ENCODE measurements around the gene PRKCH. TPM values are rescaled to one million over a fixed set of nuclear protein-coding genes. Genes with fewer than 3 reads are reported as not detected.

The PRKCH gene
- total and polyA plus RNA-seq, 10 of the 15 experiments (the other 5 are each of a cell fraction or from before 2014, with no cell fraction given): 10.7 to 140 (median 33.2) TPM

DNA sequence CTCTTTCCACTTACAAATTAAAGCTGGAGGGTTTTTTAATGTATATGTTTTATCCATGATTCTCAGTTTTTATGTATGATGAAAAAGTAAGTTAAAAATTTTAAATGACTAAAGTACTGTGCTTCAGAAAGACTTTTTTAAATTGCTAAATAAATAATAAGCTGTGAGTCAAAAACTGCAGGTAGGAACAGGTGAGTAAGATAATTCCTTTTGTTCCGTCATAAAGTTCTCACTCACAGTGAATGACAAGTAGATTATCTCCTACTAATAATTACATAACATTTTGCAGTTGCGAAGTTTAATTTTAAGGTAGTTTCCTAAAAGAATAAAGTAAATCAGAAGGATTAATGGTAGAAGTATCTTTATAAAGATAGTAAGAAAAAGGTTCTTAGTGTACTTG is 78.0 kb downstream of the PRKCH start:
- peaks cover 11% of the 10 kb centered on the region; the same call in 1 of the 2 replicates for H3K4me1 ChIP-seq (ENCODE audit: control insufficient read depth, insufficient read depth, low read length)
- no peak overlapping the region for H3K9ac ChIP-seq (ENCODE audit: control insufficient read depth, insufficient read depth, low read length)
- POLR2A ChIA-PET: interaction anchor here (1.2 to 2.6 kb wide), 5 partner anchors 8 to 76 kb away, joined by 4 to 11 read pairs (median 7); no protein-coding TSS in a partner anchor
- in situ Hi-C loops (cut with MboI) (no loop called here), intact Hi-C loops (cut with micrococcal nuclease; ENCODE audit: unreplicated experiment) (no loop called here)
- 100% methylated on average over 2 of the region's 2 CpGs for WGBS (ENCODE audit: insufficient coverage, insufficient replicate concordance, low lambda C conversion rate, missing lambda C conversion rate)
- H3K9me3 ChIP-seq (replicated peaks; ENCODE audit: control insufficient read depth, insufficient read depth, low read length): no peaks in the 10 kb centered on the region
- DNase-seq (ENCODE audit: low read depth, low spot score): no peak
- no peak overlapping the region for H2AFZ ChIP-seq (ENCODE audit: control insufficient read depth, low read depth, low read length)
- no TSS peak for BruUV-seq (replicated peaks)
- no peaks in the 10 kb centered on the region for H3K27me3 ChIP-seq (replicated peaks in 1 of 2; ENCODE audit: control insufficient read depth in 2 of 2, insufficient read depth in 2 of 2, low read length in 1 of 2)
- no peak for FAIRE-seq
- no peak overlapping the region for H3K4me2 ChIP-seq (ENCODE audit: control insufficient read depth, insufficient read depth)
- no peak overlapping the region for H3K4me3 ChIP-seq
- H4K20me1 ChIP-seq (ENCODE audit: control insufficient read depth, insufficient read depth): no peaks in the 10 kb centered on the region
- peaks cover 44% of the 10 kb centered on the region for H3K79me2 ChIP-seq (ENCODE audit: control insufficient read depth, insufficient read depth, low read length)
- CTCF ChIA-PET: interaction anchor here (0.8 to 2.7 kb wide), 7 partner anchors 8 to 130 kb away, joined by 3 to 12 read pairs (median 4); partner anchors contain the start of gene PRKCH
- ATAC-seq: no peak
- TF ChIP-seq ESRRA (IDR thresholded peaks at IDR 0.05; ENCODE audit: low read length): no peak
- TF ChIP-seq SREBF1 (IDR thresholded peaks at IDR 0.05; ENCODE audit: low read length): no peak
- no peak for TF ChIP-seq NRF1 (conservative IDR thresholded peaks at IDR 0.05; ENCODE audit: low read depth, low read length)
- TF ChIP-seq GATAD2B (conservative IDR thresholded peaks at IDR 0.05; ENCODE audit: low read depth): no peak
- no peak for TF ChIP-seq MEF2B (IDR thresholded peaks at IDR 0.05; ENCODE audit: partially characterized antibody, poor library complexity, severe bottlenecking)
- no peak for TF ChIP-seq ZNF622 (IDR thresholded peaks at IDR 0.05)
- TF ChIP-seq PAX5 (IDR thresholded peaks at IDR 0.05; ENCODE audit: borderline replicate concordance, low read depth, low read length): no peak
- H3K36me3 ChIP-seq (ENCODE audit: control insufficient read depth in 2 of 2, insufficient read depth in 2 of 2, low read length in 1 of 2): peaks cover 4 to 6% of the 10 kb centered on the region in 2 experiments; a peak in 3 of 4 replicates
- RAD21 ChIA-PET (ENCODE audit: unreplicated experiment): interaction anchor here (1.1 to 3.0 kb wide), 6 partner anchors 9 to 80 kb away, joined by 3 to 22 read pairs (median 4); no protein-coding TSS in a partner anchor
- SMC1A ChIA-PET (ENCODE audit: uncharacterized antibody, unreplicated experiment): interaction anchor here (0.6 to 6.8 kb wide), 9 partner anchors 11 to 180 kb away, joined by 3 to 84 read pairs (median 4); no protein-coding TSS in a partner anchor
- H3K27ac ChIP-seq (ENCODE audit: control insufficient read depth, insufficient read depth): no peak overlapping the region

DNA sequence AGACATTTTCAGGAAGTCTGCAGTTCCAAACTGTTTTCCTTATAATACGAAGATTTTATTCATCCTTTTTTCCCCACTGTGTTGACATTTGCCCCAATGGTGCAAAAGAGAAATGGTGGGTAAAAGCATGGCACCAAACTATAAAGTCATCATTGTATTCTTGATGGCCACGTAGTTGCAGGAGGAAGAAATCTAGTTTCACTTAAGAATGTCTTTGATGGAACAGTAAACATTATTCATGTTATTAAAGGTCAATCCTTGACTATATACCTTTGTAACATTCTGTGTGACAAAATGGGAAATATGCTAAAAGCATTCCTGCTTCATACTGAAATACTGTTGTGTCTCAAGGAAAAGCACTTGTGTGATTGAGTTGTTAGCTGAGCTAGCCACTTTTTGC is 80.1 kb downstream of the PRKCH start:
- DNase-seq (ENCODE audit: low read depth, low spot score) (no peak), ATAC-seq (no peak), FAIRE-seq (no peak)
- no peak overlapping the region for H3K9ac ChIP-seq (ENCODE audit: control insufficient read depth, insufficient read depth, low read length)
- in situ Hi-C loops (cut with MboI) (no loop called here), intact Hi-C loops (cut with micrococcal nuclease; ENCODE audit: unreplicated experiment) (no loop called here)
- H3K4me3 ChIP-seq: no peak overlapping the region
- no peaks in the 10 kb centered on the region for H4K20me1 ChIP-seq (ENCODE audit: control insufficient read depth, insufficient read depth)
- ChIA-PET RAD21 (ENCODE audit: unreplicated experiment) (interaction anchor here (0.9 to 3.0 kb wide), 6 partner anchors 11 to 67 kb away, joined by 3 to 22 read pairs (median 4); no protein-coding TSS in a partner anchor), CTCF (interaction anchor here (1.0 to 2.7 kb wide), 6 partner anchors 13 to 79 kb away, joined by 3 to 12 read pairs (median 4); no protein-coding TSS in a partner anchor), POLR2A (interaction anchor here (1.0 to 2.6 kb wide), 6 partner anchors 10 to 80 kb away, joined by 3 to 11 read pairs (median 4); partner anchors contain the start of gene PRKCH), SMC1A (ENCODE audit: uncharacterized antibody, unreplicated experiment) (interaction anchor here (0.9 to 6.8 kb wide), 13 partner anchors 7 to 116 kb away, joined by 3 to 84 read pairs (median 7); no protein-coding TSS in a partner anchor)
- H3K9me3 ChIP-seq (replicated peaks; ENCODE audit: control insufficient read depth, insufficient read depth, low read length): no peaks in the 10 kb centered on the region
- no peak overlapping the region for H3K4me2 ChIP-seq (ENCODE audit: control insufficient read depth, insufficient read depth)
- H3K27me3 ChIP-seq (replicated peaks in 1 of 2; ENCODE audit: control insufficient read depth in 2 of 2, insufficient read depth in 2 of 2, low read length in 1 of 2): no peaks in the 10 kb centered on the region
- H3K4me1 ChIP-seq (ENCODE audit: control insufficient read depth, insufficient read depth, low read length): peaks cover 17% of the 10 kb centered on the region
- H3K79me2 ChIP-seq (ENCODE audit: control insufficient read depth, insufficient read depth, low read length): peaks cover 41% of the 10 kb centered on the region
- no TSS peak for BruUV-seq (replicated peaks)
- H3K27ac ChIP-seq (ENCODE audit: control insufficient read depth, insufficient read depth): no peak overlapping the region
- no peaks in the 10 kb centered on the region; a peak in 1 of 4 replicates for H3K36me3 ChIP-seq (ENCODE audit: control insufficient read depth in 2 of 2, insufficient read depth in 2 of 2, low read length in 1 of 2)
- WGBS (ENCODE audit: insufficient coverage, insufficient replicate concordance, low lambda C conversion rate, missing lambda C conversion rate): 53% methylated on average over 2 of the region's 2 CpGs
- no peak overlapping the region for H2AFZ ChIP-seq (ENCODE audit: control insufficient read depth, low read depth, low read length)
- TF ChIP-seq, protein P1, sequence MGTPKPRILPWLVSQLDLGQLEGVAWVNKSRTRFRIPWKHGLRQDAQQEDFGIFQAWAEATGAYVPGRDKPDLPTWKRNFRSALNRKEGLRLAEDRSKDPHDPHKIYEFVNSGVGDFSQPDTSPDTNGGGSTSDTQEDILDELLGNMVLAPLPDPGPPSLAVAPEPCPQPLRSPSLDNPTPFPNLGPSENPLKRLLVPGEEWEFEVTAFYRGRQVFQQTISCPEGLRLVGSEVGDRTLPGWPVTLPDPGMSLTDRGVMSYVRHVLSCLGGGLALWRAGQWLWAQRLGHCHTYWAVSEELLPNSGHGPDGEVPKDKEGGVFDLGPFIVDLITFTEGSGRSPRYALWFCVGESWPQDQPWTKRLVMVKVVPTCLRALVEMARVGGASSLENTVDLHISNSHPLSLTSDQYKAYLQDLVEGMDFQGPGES (IDR thresholded peaks at IDR 0.05): no peak
- TF ChIP-seq, protein P2, sequence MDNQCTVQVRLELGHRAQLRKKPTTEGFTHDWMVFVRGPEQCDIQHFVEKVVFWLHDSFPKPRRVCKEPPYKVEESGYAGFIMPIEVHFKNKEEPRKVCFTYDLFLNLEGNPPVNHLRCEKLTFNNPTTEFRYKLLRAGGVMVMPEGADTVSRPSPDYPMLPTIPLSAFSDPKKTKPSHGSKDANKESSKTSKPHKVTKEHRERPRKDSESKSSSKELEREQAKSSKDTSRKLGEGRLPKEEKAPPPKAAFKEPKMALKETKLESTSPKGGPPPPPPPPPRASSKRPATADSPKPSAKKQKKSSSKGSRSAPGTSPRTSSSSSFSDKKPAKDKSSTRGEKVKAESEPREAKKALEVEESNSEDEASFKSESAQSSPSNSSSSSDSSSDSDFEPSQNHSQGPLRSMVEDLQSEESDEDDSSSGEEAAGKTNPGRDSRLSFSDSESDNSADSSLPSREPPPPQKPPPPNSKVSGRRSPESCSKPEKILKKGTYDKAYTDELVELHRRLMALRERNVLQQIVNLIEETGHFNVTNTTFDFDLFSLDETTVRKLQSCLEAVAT (IDR thresholded peaks at IDR 0.05): no peak
- no peak for TF ChIP-seq PAX5 (IDR thresholded peaks at IDR 0.05; ENCODE audit: borderline replicate concordance, low read depth, low read length)
- TF ChIP-seq, protein P3, sequence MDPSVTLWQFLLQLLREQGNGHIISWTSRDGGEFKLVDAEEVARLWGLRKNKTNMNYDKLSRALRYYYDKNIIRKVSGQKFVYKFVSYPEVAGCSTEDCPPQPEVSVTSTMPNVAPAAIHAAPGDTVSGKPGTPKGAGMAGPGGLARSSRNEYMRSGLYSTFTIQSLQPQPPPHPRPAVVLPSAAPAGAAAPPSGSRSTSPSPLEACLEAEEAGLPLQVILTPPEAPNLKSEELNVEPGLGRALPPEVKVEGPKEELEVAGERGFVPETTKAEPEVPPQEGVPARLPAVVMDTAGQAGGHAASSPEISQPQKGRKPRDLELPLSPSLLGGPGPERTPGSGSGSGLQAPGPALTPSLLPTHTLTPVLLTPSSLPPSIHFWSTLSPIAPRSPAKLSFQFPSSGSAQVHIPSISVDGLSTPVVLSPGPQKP (IDR thresholded peaks at IDR 0.05; ENCODE audit: low read depth, low read length): no peak
- no peak for TF ChIP-seq FOS (IDR thresholded peaks at IDR 0.05; ENCODE audit: borderline replicate concordance, extremely low read depth, insufficient read length)
- no peak for TF ChIP-seq EZH2 (IDR thresholded peaks at IDR 0.05; ENCODE audit: borderline replicate concordance, control insufficient read depth, low read depth, low read length)
- no peak for TF ChIP-seq SIN3A (IDR thresholded peaks at IDR 0.05; ENCODE audit: low read depth, low read length)

Data from GM12878 (cell line).